Measurements from ENCODE around the gene VTI1A.

DNA sequence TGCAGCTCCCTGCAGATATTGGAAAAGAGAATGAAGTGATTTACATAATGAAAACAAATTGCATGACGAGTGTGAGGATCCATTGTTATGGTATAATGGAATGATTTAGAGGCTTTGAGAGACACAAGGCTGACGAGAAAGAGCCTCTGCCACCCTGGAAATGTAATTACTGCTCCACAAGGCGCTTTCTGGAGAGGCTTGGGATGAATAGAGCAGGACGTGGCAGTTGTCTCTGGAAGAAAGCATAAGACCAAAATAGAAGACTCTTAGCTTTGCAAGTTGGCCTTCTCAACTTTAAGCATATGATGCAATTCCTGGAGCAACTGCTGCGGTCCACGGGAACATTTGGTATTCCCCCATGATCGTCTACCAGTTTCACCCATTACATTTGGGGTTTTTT, 321.1 kb downstream of the VTI1A start:
- no peak for TF ChIP-seq POLR2A (IDR thresholded peaks at IDR 0.05)
- TF ChIP-seq, protein P1, sequence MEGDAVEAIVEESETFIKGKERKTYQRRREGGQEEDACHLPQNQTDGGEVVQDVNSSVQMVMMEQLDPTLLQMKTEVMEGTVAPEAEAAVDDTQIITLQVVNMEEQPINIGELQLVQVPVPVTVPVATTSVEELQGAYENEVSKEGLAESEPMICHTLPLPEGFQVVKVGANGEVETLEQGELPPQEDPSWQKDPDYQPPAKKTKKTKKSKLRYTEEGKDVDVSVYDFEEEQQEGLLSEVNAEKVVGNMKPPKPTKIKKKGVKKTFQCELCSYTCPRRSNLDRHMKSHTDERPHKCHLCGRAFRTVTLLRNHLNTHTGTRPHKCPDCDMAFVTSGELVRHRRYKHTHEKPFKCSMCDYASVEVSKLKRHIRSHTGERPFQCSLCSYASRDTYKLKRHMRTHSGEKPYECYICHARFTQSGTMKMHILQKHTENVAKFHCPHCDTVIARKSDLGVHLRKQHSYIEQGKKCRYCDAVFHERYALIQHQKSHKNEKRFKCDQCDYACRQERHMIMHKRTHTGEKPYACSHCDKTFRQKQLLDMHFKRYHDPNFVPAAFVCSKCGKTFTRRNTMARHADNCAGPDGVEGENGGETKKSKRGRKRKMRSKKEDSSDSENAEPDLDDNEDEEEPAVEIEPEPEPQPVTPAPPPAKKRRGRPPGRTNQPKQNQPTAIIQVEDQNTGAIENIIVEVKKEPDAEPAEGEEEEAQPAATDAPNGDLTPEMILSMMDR (IDR thresholded peaks at IDR 0.05): no peak

Measured in thyroid gland (tissue), 4 donors.